Neural cell (in vitro differentiated cells): Measurements from ENCODE around the gene CHD6. TPM values are rescaled to one million over a fixed set of nuclear protein-coding genes. Genes with fewer than 3 reads are reported as not detected.
A peak's percentile ranks its signal among the peaks of the same experiment; 100 is the strongest.

Source experiments
- H2AFZ ChIP-seq: fragments of 200-600, 300-800 bp; sonication (generic), shearing (Covaris generic); 2 replicates; pipeline ENCODE4 v1.6.0; 2014; ENCODE audit warnings: low read depth, mild to moderate bottlenecking, antibody characterized with exemption, low read length, moderate library complexity
- H3F3A ChIP-seq: fragments of 200-600 bp; shearing (Covaris generic); 2 replicates; pipeline ENCODE4 v1.6.1; 2016; ENCODE audit warnings: mild to moderate bottlenecking, moderate library complexity, mixed read lengths, antibody characterized with exemption, low read length; ENCODE audit not compliant: insufficient read depth, poor library complexity, severe bottlenecking
- H3K27ac ChIP-seq: fragments of 200-600, 300-800 bp; sonication (generic), shearing (Covaris generic); 2 replicates; pipeline ENCODE4 v1.5.1; 2014; ENCODE audit warnings: mild to moderate bottlenecking, low read length, moderate library complexity
- H3K27me3 ChIP-seq: fragments of 300-800, 200-600 bp; sonication (generic), shearing (Covaris generic); 2 replicates; pipeline ENCODE4 v1.6.0; 2014; ENCODE audit warnings: mild to moderate bottlenecking, low read depth, low read length, moderate library complexity; ENCODE audit not compliant: insufficient read depth
- H3K36me3 ChIP-seq: fragments of 300-800, 200-600 bp; sonication (generic), shearing (Covaris generic); 2 replicates; pipeline ENCODE4 v1.5.1; 2014; ENCODE audit warnings: mild to moderate bottlenecking, antibody characterized with exemption, low read length, moderate library complexity; ENCODE audit not compliant: insufficient read depth
- H3K4me2 ChIP-seq: fragments of 300-800, 200-600 bp; sonication (generic), shearing (Covaris generic); 2 replicates; pipeline ENCODE4 v1.6.0; 2014; ENCODE audit warnings: mild to moderate bottlenecking, low read length
- H3K4me3 ChIP-seq: fragments of 300-800, 200-600 bp; sonication (generic), shearing (Covaris generic); 2 replicates; pipeline ENCODE4 v1.5.1; 2014; ENCODE audit warnings: mild to moderate bottlenecking, low read length, moderate library complexity
- H3K79me2 ChIP-seq: fragments of 200-600 bp; shearing (Covaris generic); replicated peaks from 2 replicates; pipeline ENCODE4 v1.6.0; 2014; ENCODE audit warnings: mild to moderate bottlenecking, low read length, moderate library complexity; ENCODE audit not compliant: insufficient read depth
- H3K9ac ChIP-seq: fragments of 300-800, 200-600 bp; sonication (generic), shearing (Covaris generic); 2 replicates; pipeline ENCODE4 v1.6.1; 2016; ENCODE audit warnings: mild to moderate bottlenecking, low read length, mixed read lengths
- H3K9me2 ChIP-seq: fragments of 200-600 bp; shearing (Covaris generic); 2 replicates; pipeline ENCODE4 v1.6.1; 2016; ENCODE audit warnings: mild to moderate bottlenecking, low read length, mixed read lengths; ENCODE audit not compliant: insufficient read depth
- H3K9me3 ChIP-seq: fragments of 200-600, 300-800 bp; sonication (generic), shearing (Covaris generic); 2 replicates; pipeline ENCODE4 v1.6.1; 2016; ENCODE audit warnings: mild to moderate bottlenecking, mixed run types, low read length, moderate library complexity, mixed read lengths
- H4K20me1 ChIP-seq: fragments of 200-600 bp; shearing (Covaris generic); 2 replicates; pipeline ENCODE4 v1.6.1; 2016; ENCODE audit warnings: mild to moderate bottlenecking, mixed run types; ENCODE audit not compliant: insufficient read depth
- CTCF ChIP-seq: fragments of 450-650 bp; IDR thresholded peaks from 2 replicates; pipeline ENCODE4 v1.5.1; 2014; ENCODE audit warnings: antibody characterized with exemption, mild to moderate bottlenecking, moderate library complexity; ENCODE audit not compliant: poor library complexity, severe bottlenecking
- EP300 ChIP-seq: fragments of 450-650 bp; conservative IDR thresholded peaks from 2 replicates; pipeline ENCODE4 v1.6.1; 2014; ENCODE audit warnings: antibody characterized with exemption, mild to moderate bottlenecking, moderate library complexity; ENCODE audit not compliant: poor library complexity, severe bottlenecking
- EZH2 ChIP-seq: fragments of 200-600, 300-800 bp; shearing (Covaris generic), sonication (generic); IDR thresholded peaks from 2 replicates; pipeline ENCODE4 v1.6.1; 2014; ENCODE audit warnings: antibody characterized with exemption, low read length, borderline replicate concordance, mild to moderate bottlenecking; ENCODE audit not compliant: insufficient read depth, poor library complexity, severe bottlenecking
- MXI1 ChIP-seq: fragments of 450-650 bp; conservative IDR thresholded peaks from 2 replicates; pipeline ENCODE4 v1.6.1; 2014; ENCODE audit warnings: antibody characterized with exemption, mild to moderate bottlenecking; ENCODE audit not compliant: poor library complexity, severe bottlenecking
- POLR2AphosphoS5 ChIP-seq: IDR thresholded peaks from 2 replicates; pipeline ENCODE4 v1.6.1; 2012
- RAD21 ChIP-seq: fragments of 450-650 bp; conservative IDR thresholded peaks from 2 replicates; pipeline ENCODE4 v1.6.1; 2014; ENCODE audit warnings: antibody characterized with exemption, mild to moderate bottlenecking, moderate library complexity
- SMC3 ChIP-seq: fragments of 450-650 bp; conservative IDR thresholded peaks from 2 replicates; pipeline ENCODE4 v1.6.1; 2014; ENCODE audit warnings: antibody characterized with exemption, mild to moderate bottlenecking, moderate library complexity; ENCODE audit not compliant: poor library complexity
- TAF1 ChIP-seq: IDR thresholded peaks from 2 replicates; pipeline ENCODE4 v1.6.1; 2012; ENCODE audit warnings: low read depth
- polyA plus RNA-seq: library from polyadenylated mRNA; depleted of rRNA; stranded (reverse); fragments of >200 nt; gene quantifications from 2 replicates; pipeline ENCODE4 v1.2.3, GENCODE V29; 2014
- TF ChIP-seq, protein P1 (sequence below): IDR thresholded peaks from 2 replicates; pipeline ENCODE4 v1.6.1; 2012; ENCODE audit warnings: borderline replicate concordance

The CHD6 gene
- polyA plus RNA-seq, 1 donor from 2014 or later = 22.9 TPM

DNA sequence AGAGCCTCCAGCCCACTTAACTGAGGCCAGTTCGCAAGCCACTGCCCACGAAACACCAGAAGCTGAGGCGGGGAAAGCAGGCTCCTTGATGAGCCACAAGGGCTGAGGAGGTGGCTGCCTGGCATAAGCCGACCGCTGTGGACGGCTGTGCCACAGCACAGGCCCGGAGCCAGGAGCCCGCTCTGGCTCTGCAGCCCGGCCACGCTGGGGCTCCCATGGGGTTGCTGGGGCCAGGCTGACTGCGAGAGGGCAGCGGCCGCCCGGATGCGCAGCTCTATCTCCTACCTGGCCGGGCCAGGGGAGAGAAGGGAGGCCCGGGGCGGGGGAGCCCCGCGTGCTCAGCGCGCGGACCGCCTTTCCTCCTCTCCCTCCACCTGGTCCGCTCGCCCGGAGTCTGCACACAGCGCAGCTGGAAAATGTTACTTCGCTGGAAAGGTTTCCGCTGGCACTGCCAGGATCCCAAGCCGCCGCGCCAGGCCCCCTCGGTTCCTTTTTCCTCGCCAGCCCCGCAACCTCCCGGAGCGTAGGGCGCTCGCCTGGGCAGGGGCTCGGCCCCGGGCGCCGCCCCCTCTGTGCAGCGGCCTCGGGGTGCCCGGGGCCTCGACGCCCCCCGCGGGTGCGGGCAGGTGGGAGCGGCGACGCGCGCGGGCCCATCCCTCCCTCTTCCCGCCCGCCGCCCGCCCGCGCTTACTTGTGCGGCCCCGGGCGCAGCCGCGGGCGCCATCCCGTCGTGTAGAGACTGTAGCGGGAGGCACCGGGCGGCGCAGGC, 252.2 kb downstream of the CHD6 start:
- Histone ChIP-seq H2AFZ (no peak overlapping the region), H3K36me3 (no peaks in the 10 kb centered on the region), H3F3A (no peaks in the 10 kb centered on the region), H3K27ac (no peak overlapping the region), H3K9me3 (no peaks in the 10 kb centered on the region), H3K27me3 (peaks cover 34% of the 10 kb centered on the region), H3K4me3 (peak overlapping the region; percentile 55), H3K79me2 (no peaks in the 10 kb centered on the region), H3K4me2 (no peak overlapping the region), H3K9ac (peak overlapping the region; percentile 23), H4K20me1 (no peaks in the 10 kb centered on the region), H3K9me2 (no peaks in the 10 kb centered on the region)
- TF ChIP-seq CTCF (no peak), SMC3 (no peak), TAF1 (no peak), POLR2AphosphoS5 (no peak), MXI1 (no peak), RAD21 (no peak), EZH2 (no peak), EP300 (no peak)
- TF ChIP-seq, protein P1, sequence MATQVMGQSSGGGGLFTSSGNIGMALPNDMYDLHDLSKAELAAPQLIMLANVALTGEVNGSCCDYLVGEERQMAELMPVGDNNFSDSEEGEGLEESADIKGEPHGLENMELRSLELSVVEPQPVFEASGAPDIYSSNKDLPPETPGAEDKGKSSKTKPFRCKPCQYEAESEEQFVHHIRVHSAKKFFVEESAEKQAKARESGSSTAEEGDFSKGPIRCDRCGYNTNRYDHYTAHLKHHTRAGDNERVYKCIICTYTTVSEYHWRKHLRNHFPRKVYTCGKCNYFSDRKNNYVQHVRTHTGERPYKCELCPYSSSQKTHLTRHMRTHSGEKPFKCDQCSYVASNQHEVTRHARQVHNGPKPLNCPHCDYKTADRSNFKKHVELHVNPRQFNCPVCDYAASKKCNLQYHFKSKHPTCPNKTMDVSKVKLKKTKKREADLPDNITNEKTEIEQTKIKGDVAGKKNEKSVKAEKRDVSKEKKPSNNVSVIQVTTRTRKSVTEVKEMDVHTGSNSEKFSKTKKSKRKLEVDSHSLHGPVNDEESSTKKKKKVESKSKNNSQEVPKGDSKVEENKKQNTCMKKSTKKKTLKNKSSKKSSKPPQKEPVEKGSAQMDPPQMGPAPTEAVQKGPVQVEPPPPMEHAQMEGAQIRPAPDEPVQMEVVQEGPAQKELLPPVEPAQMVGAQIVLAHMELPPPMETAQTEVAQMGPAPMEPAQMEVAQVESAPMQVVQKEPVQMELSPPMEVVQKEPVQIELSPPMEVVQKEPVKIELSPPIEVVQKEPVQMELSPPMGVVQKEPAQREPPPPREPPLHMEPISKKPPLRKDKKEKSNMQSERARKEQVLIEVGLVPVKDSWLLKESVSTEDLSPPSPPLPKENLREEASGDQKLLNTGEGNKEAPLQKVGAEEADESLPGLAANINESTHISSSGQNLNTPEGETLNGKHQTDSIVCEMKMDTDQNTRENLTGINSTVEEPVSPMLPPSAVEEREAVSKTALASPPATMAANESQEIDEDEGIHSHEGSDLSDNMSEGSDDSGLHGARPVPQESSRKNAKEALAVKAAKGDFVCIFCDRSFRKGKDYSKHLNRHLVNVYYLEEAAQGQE = no peak

DNA sequence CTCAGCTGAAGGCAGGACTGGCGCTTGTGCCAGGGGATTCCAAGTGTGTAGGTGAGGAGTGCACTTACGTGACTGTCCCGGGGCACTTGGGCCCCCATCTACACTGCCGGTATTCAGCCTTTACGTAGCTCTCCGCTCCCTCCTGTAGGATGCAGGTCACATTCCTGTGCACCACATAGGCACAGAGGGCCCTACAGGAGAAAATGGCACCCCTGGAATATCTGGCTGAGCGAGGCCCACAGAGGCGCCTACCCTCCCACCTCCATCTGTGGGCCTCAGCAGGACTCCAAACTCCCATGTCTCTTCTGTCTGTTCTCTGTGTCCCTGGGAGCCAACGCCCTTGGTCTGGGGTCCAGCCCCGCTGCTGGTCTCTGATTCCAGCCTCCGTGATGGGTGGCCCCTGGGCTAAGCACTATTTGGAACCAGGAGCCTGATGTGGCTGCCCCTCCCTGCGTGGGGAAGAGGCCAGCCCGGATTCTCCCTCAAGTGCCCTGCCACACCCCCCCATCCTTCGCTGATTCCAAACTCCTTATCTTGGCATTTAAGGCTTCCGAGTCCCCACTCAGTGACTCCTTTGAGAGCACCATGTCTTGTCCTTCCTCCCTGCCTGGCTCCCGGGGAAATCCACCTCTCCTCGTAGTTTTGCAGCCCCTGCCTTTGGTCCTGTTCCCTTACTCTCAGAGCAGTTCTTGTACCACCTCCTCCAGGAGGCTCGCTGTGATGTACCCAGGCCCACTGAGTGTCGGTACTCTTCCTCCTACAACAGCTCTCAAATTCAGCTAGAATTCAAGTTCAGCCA, 253.0 kb downstream of the CHD6 start:
- H3K36me3 ChIP-seq = no peaks in the 10 kb centered on the region
- no peak overlapping the region for H3K9ac ChIP-seq
- no peak overlapping the region for H3K4me3 ChIP-seq
- TF ChIP-seq RAD21 (no peak), CTCF (no peak), MXI1 (no peak), EP300 (no peak), TAF1 (no peak), POLR2AphosphoS5 (no peak), EZH2 (no peak), SMC3 (no peak)
- TF ChIP-seq, protein P1 = no peak
- H3K79me2 ChIP-seq = no peaks in the 10 kb centered on the region
- no peak overlapping the region for H3K27ac ChIP-seq
- H4K20me1 ChIP-seq = no peaks in the 10 kb centered on the region
- H2AFZ ChIP-seq = no peak overlapping the region
- H3K27me3 ChIP-seq = peaks cover 34% of the 10 kb centered on the region
- no peaks in the 10 kb centered on the region for H3F3A ChIP-seq
- no peak overlapping the region for H3K4me2 ChIP-seq
- no peaks in the 10 kb centered on the region for H3K9me3 ChIP-seq
- no peaks in the 10 kb centered on the region for H3K9me2 ChIP-seq
